SW480 (cell line): ENCODE data around the gene ITPRID2.
A peak's percentile ranks its signal among the peaks of the same experiment; 100 is the strongest.

Experiments
- DNase-seq: peaks from one replicate; pipeline ENCODE4 v3.0.0-alpha.2; 2016; ENCODE audit warnings: low spot score

ITPRID2 gene

GRCh38 chr2:181891258-181891965 lies at the start of gene ITPRID2:
TSS of gene ITPRID2 (plus strand) at chr2:181891730. CDS start at chr2:181892067, 337 bp downstream.
- peak; percentile 83 for DNase-seq

- no peak for DNase-seq
Measured at GRCh38 chr2:181844551-181845290, 46.8 kb upstream of the ITPRID2 start.

DNA sequence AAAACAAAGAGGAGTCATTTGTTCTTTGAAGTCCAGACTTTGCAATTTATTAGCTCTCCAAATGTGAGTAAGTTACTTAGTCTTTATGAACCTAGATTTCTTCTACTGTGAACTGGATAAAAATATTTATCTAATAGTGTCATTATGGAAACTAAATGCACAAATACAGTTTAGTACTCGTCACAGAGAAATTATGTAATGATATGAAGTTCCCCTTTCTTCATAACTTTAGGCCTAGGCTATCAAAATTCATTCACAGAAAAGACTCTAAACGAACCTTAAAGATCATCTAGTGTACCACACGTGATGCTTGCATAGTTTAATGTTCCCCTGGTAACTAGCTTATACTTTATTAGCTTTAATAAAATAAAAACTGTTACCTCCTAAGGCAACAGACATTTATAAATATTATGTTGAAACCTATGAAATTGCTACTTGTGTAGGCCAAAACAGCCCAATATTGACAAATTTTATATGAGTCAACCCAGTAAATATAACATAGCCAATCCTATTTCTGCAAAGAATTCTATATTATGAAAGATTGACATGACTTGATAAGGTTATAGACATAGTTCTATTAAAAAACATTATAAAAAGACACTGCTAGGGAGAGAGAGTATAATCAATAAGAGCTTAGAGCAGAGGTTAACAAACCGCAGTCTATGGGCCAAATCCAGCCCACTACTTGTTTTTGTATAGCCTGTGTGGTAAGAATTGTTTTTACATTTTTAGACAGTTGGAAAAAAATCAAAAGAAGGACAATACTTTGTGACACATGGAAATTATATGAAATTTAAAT lies 44.9 kb upstream of the ITPRID2 start:
- no peak for DNase-seq

GRCh38 chr2:181847198-181847556 lies 44.4 kb upstream of the ITPRID2 start:
- DNase-seq, result no peak

GRCh38 chr2:181847702-181848101 lies 43.8 kb upstream of the ITPRID2 start:
- DNase-seq, result no peak

DNA sequence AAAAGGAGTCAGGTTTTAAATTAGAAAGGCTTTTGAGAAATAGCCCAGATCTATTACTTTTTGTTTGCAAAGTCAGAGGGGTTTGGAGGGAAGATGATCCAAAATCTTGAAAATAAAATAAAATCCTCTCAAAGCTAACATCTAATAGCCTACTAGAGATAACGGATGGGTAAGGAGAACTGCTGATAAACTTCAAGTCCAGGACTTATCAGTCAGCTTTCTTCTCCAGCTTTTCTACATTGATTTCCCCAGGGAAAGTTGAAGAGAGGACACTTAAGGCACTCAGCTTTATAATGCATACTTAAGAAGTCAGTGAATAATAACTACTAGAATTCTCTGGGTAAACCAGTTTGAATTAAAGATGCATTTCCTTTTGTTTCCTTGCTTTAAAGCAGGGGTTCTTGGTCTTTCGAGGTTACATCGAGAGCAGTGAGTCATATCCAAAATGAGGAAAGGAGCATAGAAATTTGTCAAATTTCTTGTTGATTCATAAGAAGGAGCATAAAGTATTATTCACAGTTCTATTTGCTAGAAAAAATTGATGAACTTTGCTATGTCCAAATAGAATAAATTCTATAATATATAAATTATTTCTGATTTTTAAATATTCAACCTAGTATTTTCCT lies 43.2 kb upstream of the ITPRID2 start:
- DNase-seq, result no peak

DNA sequence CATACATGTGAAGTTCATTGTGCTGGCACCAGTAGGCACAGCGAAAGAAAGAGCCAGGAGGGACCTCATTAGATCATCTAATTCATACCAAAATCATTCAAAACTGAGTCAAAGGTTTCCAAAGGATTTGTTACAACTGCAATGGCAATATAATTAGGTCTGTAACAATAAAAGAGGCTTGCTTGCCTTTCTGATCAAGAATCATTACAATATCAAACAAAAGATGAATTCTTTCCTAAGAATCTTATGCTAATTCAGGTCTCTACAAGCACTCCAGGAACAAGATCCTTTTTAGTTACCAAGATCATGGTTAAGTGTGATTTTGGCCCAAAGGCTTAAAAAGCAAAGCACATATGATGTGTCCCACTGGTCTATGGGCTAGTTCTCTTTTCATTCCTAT lies 41.9 kb upstream of the ITPRID2 start:
- DNase-seq, result no peak

DNA sequence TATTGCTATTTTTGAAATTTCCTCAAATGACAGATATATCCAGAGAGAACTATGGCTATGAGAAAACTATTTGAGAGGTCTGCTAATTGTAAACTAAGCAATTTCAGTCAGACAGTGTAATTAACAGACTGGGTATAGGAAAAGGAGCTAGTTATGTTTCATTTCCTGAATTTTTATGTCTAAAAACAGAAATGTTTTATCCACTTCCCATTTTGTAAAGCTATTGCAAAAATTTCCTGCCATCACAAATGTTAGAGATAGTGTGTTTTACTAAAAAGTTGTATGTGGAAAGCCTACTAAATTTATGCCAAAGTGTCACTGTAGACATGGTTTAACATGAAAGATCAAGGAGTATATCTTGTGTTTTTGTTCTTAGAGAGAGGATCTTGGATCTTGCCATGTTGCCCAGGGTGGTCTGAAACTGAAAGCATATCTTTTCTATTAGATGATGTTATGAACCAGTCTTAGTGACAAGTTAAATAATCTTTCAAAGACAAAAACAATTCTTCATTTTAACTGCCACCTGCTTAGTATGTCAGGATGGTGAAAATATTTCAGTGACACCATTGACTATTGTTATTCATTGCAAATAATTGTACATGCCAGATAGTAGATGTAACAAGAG lies 40.5 kb upstream of the ITPRID2 start:
- no peak for DNase-seq

DNA sequence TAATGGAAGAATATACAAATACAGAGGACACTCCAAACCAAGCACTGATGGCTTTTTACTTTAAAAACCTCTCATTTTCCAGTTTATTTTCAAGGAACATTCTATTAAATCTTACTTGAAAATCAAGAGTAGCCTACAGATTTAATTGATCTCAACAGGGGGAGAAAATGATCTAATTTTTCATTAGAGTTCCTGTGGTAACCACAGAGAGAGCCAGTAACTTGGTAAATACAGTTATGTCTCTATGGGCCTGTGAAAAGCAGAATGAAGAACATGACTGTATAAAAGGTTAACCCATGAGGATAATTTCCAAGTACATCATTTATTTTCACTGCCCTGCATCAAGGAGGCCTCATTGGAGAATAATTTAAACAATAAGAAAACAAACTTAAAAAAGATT lies 39.8 kb upstream of the ITPRID2 start:
- DNase-seq, result no peak

DNA sequence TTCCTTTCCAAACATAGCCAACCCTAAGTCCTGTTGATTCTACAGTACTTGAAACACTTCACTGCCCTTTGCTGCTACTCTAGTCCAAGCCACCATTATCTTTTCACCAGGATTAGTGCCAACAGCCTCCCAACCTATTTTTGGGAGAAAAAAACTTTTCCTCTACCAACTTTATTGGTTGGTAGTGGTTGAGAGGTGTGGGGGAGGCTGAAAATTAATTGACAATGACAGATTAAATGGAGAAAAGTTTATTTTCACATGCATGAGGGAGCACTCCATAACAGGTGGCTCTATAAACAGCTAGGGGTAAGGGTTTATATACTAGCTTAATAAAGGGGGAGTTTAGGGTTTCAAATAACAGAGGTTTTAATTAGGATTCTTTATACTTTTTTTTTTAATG lies 37.8 kb upstream of the ITPRID2 start:
- no peak for DNase-seq

- DNase-seq, result no peak
Measured at GRCh38 chr2:181857483-181857882, 34.0 kb upstream of the ITPRID2 start.

- no peak for DNase-seq
Measured at GRCh38 chr2:181858600-181858999, 32.9 kb upstream of the ITPRID2 start.

DNA sequence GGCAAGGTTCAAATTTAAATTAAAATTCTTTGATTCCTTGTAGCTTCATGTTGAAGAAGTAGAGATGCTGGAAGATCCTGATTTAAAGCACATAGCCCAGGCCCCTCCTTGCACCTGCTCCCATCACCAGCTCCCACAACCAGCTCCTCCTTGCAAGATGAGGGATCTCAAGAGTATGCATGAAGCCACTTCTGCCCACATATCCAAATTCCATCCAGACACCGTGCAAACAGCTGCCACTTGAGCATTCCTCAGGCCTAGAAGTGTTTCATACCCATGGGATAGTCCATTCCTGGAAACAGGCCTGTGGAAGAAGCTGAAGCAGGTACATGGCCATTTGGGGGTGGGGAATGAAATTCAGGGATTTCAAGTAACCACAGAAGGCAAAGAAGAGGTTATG lies 32.4 kb upstream of the ITPRID2 start:
- DNase-seq, result no peak

GRCh38 chr2:181859803-181860202 lies 31.7 kb upstream of the ITPRID2 start:
- no peak for DNase-seq

DNA sequence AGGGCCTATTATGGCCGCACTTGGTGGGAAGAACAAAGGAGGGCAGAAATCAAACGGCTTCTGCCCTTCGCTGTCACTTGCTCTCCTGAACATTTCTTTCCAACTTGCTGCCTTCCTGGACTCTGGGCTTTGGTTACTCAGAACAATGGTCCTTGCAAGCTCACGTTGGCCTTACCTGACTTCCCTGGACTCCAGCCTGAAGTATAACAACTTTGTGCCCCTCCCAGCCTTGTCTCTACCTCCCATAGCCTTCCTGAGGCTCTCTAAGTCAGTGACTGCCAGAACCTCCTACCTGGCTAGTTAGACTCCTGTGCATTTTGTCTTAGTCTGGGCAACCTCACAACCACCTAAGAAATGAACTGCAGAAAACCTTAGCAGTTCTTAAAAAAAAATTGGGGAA lies 30.2 kb upstream of the ITPRID2 start:
- peak; percentile 9 for DNase-seq

- no peak for DNase-seq
Measured at GRCh38 chr2:181862583-181863281, 28.8 kb upstream of the ITPRID2 start.

- DNase-seq, result no peak
Measured at GRCh38 chr2:181872178-181872577, 19.4 kb upstream of the ITPRID2 start.

DNA sequence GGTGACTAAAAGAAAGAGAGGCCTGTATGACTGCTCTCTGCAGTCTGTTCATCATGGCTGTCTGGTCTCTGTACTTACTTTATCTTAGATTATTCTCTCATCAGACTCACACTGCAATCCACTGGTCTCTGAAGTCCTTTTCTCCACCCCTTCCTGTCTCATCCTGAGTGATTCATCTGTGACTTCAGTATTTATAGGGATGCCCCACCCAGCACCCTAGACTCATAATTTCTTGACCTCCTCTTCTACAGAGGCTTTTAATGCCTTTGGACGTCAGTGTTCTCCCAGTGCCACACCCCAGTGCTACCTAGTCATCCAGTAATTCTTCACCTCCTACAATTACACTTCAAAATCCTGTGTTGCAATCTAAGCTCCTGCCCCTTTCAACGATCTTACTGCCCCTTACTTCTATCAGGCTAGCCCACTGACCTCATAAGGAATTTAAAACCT lies 14.9 kb upstream of the ITPRID2 start:
- DNase-seq, result peak; percentile 80

DNA sequence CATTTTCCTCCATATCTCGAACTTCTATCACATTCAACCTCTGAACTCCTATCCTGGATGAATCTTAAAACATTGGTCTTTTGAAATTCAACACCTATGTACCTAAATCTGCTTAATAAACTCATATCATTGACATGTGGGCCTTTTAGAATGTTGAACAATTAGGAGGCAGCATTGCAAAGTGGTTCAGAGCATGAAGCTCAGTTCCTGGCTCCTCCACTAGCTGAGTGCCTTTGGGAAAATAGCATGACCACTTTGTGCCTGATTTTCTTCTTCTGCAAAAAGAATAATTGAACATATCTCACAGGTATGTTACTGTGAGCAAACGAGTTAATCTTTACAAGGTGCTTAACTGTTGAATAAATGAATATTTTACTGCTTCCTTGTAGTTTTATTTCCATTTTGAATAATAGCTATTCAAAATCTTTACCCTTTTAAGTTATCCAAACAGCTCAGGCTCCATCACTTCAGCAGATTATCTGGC lies 14.3 kb upstream of the ITPRID2 start:
- no peak for DNase-seq

- no peak for DNase-seq
Measured at GRCh38 chr2:181878448-181878847, 13.1 kb upstream of the ITPRID2 start.

GRCh38 chr2:181879295-181879694 lies 12.2 kb upstream of the ITPRID2 start:
- no peak for DNase-seq
